BLaER1 (cell line): ENCODE data around the gene ALCAM.
"Not testable (repeated sequence)": the region's sequence is repeated elsewhere in the genome, so short reads cannot be mapped to it uniquely, and the experiment has no call there.

Experiments used
- H3K27ac ChIP-seq: shearing (Covaris generic); formaldehyde crosslinking; 2 replicates; pipeline ENCODE4 v1.8.1; 2022
- H3K27me3 ChIP-seq: shearing (Covaris generic); formaldehyde crosslinking; 2 replicates; pipeline ENCODE4 v1.8.1; 2022
- H3K36me3 ChIP-seq: shearing (Covaris generic); formaldehyde crosslinking; 2 replicates; pipeline ENCODE4 v1.8.1; 2022
- H3K4me1 ChIP-seq: shearing (Covaris generic); formaldehyde crosslinking; 2 replicates; pipeline ENCODE4 v1.8.1; 2022
- H3K4me2 ChIP-seq: shearing (Covaris generic); formaldehyde crosslinking; 2 replicates; pipeline ENCODE4 v1.8.1; 2022
- H3K4me3 ChIP-seq: shearing (Covaris generic); formaldehyde crosslinking; 2 replicates; pipeline ENCODE4 v1.8.1; 2022
- H3K9ac ChIP-seq: shearing (Covaris generic); formaldehyde crosslinking; 2 replicates; pipeline ENCODE4 v1.8.1; 2022
- H3K9me3 ChIP-seq: shearing (Covaris generic); formaldehyde crosslinking; 2 replicates; pipeline ENCODE4 v1.8.1; 2022
- H4K20me1 ChIP-seq: shearing (Covaris generic); formaldehyde crosslinking; 2 replicates; pipeline ENCODE4 v1.8.1; 2022
- Cebpa-rat ChIP-seq: shearing (Covaris generic); IDR thresholded peaks from 2 replicates; pipeline ENCODE4 v1.8.1; 2022

ALCAM gene

GRCh38 chr3:105387122-105387751 lies 20.5 kb downstream of the ALCAM start:
- Histone ChIP-seq H3K4me3 (no peak overlapping the region), H3K27ac (no peak overlapping the region), H3K36me3 (no peaks in the 10 kb centered on the region), H4K20me1 (no peaks in the 10 kb centered on the region), H3K9me3 (peaks cover 24% of the 10 kb centered on the region), H3K4me2 (no peak overlapping the region), H3K9ac (no peak overlapping the region), H3K4me1 (no peaks in the 10 kb centered on the region), H3K27me3 (no peaks in the 10 kb centered on the region)
- no peak for TF ChIP-seq Cebpa-rat

GRCh38 chr3:105388176-105388575 lies 21.5 kb downstream of the ALCAM start:
- Histone ChIP-seq H4K20me1 (no peaks in the 10 kb centered on the region), H3K27me3 (no peaks in the 10 kb centered on the region), H3K9ac (no peak overlapping the region), H3K27ac (no peak overlapping the region), H3K4me3 (no peak overlapping the region), H3K36me3 (no peaks in the 10 kb centered on the region), H3K4me2 (no peak overlapping the region), H3K4me1 (no peaks in the 10 kb centered on the region), H3K9me3 (peaks cover 24% of the 10 kb centered on the region)
- no peak for TF ChIP-seq Cebpa-rat

- not testable (repeated sequence) for H3K4me2 ChIP-seq, H3K27me3 ChIP-seq, H3K27ac ChIP-seq, H3K9ac ChIP-seq, H4K20me1 ChIP-seq, H3K4me3 ChIP-seq, H3K4me1 ChIP-seq, H3K36me3 ChIP-seq
- H3K9me3 ChIP-seq = peaks cover 24% of the 10 kb centered on the region
Observed at GRCh38 chr3:105389759-105390158, 23.1 kb downstream of the ALCAM start.

- H3K27ac ChIP-seq, H3K27me3 ChIP-seq, H4K20me1 ChIP-seq, H3K36me3 ChIP-seq, H3K4me3 ChIP-seq, H3K4me2 ChIP-seq, H3K9ac ChIP-seq, H3K4me1 ChIP-seq: not testable (repeated sequence)
- peaks cover 24% of the 10 kb centered on the region for H3K9me3 ChIP-seq
Observed at GRCh38 chr3:105392598-105392997, 25.9 kb downstream of the ALCAM start.

GRCh38 chr3:105394177-105394576 lies 27.5 kb downstream of the ALCAM start:
- TF ChIP-seq Cebpa-rat = no peak
- Histone ChIP-seq H3K9ac (no peak overlapping the region), H3K36me3 (no peaks in the 10 kb centered on the region), H3K27ac (no peak overlapping the region), H3K4me3 (no peak overlapping the region), H4K20me1 (no peaks in the 10 kb centered on the region), H3K4me2 (no peak overlapping the region), H3K4me1 (no peaks in the 10 kb centered on the region), H3K9me3 (peaks cover 24% of the 10 kb centered on the region), H3K27me3 (no peaks in the 10 kb centered on the region)

- Histone ChIP-seq H3K9ac (no peak overlapping the region), H3K4me3 (no peak overlapping the region), H3K27ac (no peak overlapping the region), H3K4me1 (no peaks in the 10 kb centered on the region), H4K20me1 (no peaks in the 10 kb centered on the region), H3K36me3 (0 out of 2 replicates have a peak, but pooled peaks cover 6% of the 10 kb centered on the region), H3K4me2 (no peak overlapping the region), H3K27me3 (no peaks in the 10 kb centered on the region), H3K9me3 (peaks cover 6% of the 10 kb centered on the region)
- no peak for TF ChIP-seq Cebpa-rat
Observed at GRCh38 chr3:105397974-105398373, 31.3 kb downstream of the ALCAM start.

- H3K9me3 ChIP-seq = peaks cover 11% of the 10 kb centered on the region
- no peak overlapping the region for H3K4me2 ChIP-seq
- H3K4me1 ChIP-seq = no peaks in the 10 kb centered on the region
- H3K36me3 ChIP-seq = peaks cover 10% of the 10 kb centered on the region; the same call in 1 of the 2 replicates
- no peak overlapping the region for H3K9ac ChIP-seq
- H4K20me1 ChIP-seq = no peaks in the 10 kb centered on the region
- H3K27me3 ChIP-seq = no peaks in the 10 kb centered on the region
- TF ChIP-seq Cebpa-rat = no peak
- H3K4me3 ChIP-seq = no peak overlapping the region
- no peak overlapping the region for H3K27ac ChIP-seq
Observed at GRCh38 chr3:105398437-105398836, 31.7 kb downstream of the ALCAM start.

GRCh38 chr3:105399062-105399461 lies 32.4 kb downstream of the ALCAM start:
- Histone ChIP-seq H3K27ac (no peak overlapping the region), H3K4me1 (no peaks in the 10 kb centered on the region), H3K4me2 (no peak overlapping the region), H3K4me3 (no peak overlapping the region), H4K20me1 (no peaks in the 10 kb centered on the region), H3K9me3 (peaks cover 12% of the 10 kb centered on the region), H3K36me3 (peaks cover 11% of the 10 kb centered on the region; the same call in 1 of the 2 replicates), H3K9ac (no peak overlapping the region), H3K27me3 (no peaks in the 10 kb centered on the region)
- TF ChIP-seq Cebpa-rat = no peak

- peaks cover 11% of the 10 kb centered on the region; the same call in 1 of the 2 replicates for H3K36me3 ChIP-seq
- H3K27me3 ChIP-seq = no peaks in the 10 kb centered on the region
- H3K9me3 ChIP-seq = peaks cover 12% of the 10 kb centered on the region
- H3K9ac ChIP-seq = no peak overlapping the region
- TF ChIP-seq Cebpa-rat = no peak
- no peaks in the 10 kb centered on the region for H4K20me1 ChIP-seq
- no peak overlapping the region for H3K27ac ChIP-seq
- no peak overlapping the region for H3K4me3 ChIP-seq
- no peak overlapping the region for H3K4me2 ChIP-seq
- no peaks in the 10 kb centered on the region for H3K4me1 ChIP-seq
Observed at GRCh38 chr3:105399611-105400010, 32.9 kb downstream of the ALCAM start.

- TF ChIP-seq Cebpa-rat = no peak
- H3K9me3 ChIP-seq = peaks cover 12% of the 10 kb centered on the region
- peaks cover 11% of the 10 kb centered on the region; the same call in 1 of the 2 replicates for H3K36me3 ChIP-seq
- no peak overlapping the region for H3K9ac ChIP-seq
- no peak overlapping the region for H3K27ac ChIP-seq
- no peaks in the 10 kb centered on the region for H3K4me1 ChIP-seq
- no peaks in the 10 kb centered on the region for H3K27me3 ChIP-seq
- no peak overlapping the region for H3K4me2 ChIP-seq
- no peaks in the 10 kb centered on the region for H4K20me1 ChIP-seq
- H3K4me3 ChIP-seq = no peak overlapping the region
Observed at GRCh38 chr3:105401254-105401653, 34.5 kb downstream of the ALCAM start.

- TF ChIP-seq Cebpa-rat = no peak
- Histone ChIP-seq H3K4me3 (no peak overlapping the region), H3K9ac (no peak overlapping the region), H3K27me3 (no peaks in the 10 kb centered on the region), H4K20me1 (no peaks in the 10 kb centered on the region), H3K4me2 (no peak overlapping the region), H3K4me1 (no peaks in the 10 kb centered on the region), H3K36me3 (peaks cover 11% of the 10 kb centered on the region; the same call in 1 of the 2 replicates), H3K27ac (no peak overlapping the region), H3K9me3 (peaks cover 12% of the 10 kb centered on the region)
Observed at GRCh38 chr3:105401691-105402149, 35.0 kb downstream of the ALCAM start.
